GM19035 (cell line): Measurements from ENCODE around the gene BATF2.
A peak's percentile ranks its signal among the peaks of the same experiment; 100 is the strongest.
"Not testable (repeated sequence)": the region's sequence is repeated elsewhere in the genome, so short reads cannot be mapped to it uniquely, and the experiment has no call there.

Experiments used
- ATAC-seq: cut with Tn5 transposase; IDR thresholded peaks from one replicate; pipeline ENCODE4 v1.9.1; 2021; ENCODE audit not compliant: unreplicated experiment

BATF2 gene, protein sequence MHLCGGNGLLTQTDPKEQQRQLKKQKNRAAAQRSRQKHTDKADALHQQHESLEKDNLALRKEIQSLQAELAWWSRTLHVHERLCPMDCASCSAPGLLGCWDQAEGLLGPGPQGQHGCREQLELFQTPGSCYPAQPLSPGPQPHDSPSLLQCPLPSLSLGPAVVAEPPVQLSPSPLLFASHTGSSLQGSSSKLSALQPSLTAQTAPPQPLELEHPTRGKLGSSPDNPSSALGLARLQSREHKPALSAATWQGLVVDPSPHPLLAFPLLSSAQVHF

DNA sequence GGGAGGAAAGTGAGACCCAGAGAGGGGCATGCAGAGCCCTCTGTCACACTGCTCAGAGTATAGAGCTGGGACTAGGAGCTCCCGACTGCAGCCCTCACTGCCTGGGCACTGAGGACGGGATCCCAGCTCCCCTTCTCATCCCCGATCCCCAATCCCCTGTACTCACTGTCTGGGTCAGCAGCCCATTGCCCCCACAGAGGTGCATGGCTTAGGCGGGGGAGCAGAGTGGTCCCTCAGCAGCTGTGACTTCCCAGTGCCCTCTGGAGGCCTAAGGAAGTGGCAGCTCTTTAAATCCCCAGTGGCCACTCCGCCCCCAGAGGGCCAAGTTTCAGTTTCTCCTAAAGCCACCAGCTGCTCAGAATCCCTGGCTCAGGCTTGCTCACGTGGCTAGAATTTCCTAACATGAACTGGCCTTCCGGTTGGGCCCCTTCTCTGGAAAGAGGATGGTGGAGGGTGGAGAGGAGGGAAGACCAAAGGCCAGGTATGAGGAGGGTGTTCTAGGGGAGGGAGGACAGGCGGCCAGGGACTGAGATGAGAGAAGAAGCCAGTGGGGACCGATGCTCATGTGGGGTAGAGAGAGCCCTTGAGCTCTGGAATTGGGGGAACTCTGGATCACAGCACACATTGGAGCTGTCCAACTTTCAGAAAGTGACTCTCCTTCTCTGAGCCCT lies at the start of gene BATF2:
Gene BATF2 (minus strand): TSS at position 262 of the 671 bp plus-strand sequence. CDS start 57 bp downstream, at position 205.
- ATAC-seq = no peak

DNA sequence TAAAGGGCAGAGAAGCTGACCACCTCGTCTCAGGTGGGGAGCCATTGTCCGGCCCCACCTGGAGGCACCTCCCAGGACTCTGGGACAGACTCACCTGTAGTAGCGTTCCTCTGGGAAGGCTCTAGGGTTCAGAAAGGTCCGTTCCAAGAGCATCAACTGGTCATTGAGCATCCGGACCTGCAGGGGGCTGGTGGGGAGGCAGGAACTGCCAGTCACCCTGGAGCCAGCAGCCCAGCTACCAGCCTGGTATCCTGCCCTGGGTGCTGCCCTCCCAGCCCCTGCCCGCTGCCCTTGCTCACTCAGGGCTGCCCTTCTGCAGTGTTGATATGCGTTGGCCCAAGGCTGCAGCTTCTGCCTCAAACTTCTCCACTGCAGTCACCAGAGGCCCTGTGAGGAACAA lies 49.0 kb upstream of the BATF2 start:
- no peak for ATAC-seq

DNA sequence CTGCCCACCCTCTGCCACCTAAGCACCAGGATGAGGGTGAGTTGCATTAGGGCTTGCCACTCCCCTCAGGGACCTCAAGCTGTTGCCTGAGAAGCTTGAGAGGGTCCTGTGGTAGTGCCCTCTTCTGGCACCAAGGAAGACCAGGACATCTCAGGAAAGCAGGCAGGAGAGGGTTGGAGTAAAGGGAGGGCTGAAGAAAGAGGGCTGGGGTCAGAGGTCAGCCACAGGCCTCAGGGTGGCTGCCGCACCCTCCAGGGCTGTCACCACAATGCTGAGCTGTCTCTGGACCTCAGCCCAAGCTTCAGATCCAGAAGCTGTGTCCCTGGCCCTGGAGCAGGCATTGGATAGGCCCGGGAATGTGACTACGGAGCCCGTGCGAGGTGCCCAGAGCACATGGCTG lies 48.3 kb upstream of the BATF2 start:
- no peak for ATAC-seq

DNA sequence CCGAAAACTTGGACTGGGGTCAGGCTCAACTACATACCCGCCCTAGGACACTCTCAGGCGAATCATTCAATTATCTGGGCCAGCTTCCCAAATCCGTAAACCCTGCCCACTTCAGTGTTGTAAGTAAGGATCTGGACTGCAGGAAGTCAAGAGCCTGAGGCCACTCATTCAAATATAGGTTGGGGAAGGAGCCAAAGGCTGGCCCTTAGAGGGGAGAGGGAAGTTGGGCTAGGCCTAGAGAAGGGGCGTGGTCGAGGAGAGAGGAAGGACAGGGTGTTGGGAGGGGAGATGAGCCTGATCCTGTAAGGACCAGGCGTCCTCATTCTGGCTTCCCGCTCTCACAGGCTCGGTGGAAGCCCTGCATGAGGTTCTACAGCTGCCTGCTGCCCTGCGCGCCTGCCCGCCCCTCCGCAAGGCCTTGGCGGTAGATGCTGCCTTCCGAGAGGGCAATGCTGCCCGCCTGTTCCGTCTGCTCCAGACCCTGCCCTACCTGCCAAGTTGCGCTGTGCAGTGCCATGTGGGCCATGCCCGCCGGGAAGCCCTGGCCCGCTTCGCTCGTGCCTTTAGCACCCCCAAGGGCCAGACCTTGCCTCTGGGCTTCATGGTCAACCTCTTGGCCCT lies 47.2 kb upstream of the BATF2 start:
- ATAC-seq = no peak

DNA sequence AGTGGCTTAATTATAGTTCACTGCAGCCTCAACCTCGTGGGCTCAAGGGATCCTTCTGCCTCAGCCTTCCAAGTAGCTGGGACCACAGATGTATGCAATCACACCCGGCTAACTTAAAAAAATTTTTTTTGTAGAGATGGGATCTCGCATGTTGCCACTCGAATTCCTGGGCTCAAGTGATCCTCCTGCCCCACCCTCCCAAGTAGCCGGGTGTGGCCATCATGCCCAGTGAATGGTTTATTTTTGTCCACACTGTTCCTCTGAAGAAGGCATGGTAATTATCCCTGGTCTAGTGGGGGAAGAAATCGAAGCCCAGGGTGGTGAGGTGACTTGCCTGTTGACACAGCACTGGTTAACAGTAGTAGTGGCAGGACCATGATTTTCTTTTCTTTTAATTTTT lies 46.1 kb upstream of the BATF2 start:
- ATAC-seq = no peak

DNA sequence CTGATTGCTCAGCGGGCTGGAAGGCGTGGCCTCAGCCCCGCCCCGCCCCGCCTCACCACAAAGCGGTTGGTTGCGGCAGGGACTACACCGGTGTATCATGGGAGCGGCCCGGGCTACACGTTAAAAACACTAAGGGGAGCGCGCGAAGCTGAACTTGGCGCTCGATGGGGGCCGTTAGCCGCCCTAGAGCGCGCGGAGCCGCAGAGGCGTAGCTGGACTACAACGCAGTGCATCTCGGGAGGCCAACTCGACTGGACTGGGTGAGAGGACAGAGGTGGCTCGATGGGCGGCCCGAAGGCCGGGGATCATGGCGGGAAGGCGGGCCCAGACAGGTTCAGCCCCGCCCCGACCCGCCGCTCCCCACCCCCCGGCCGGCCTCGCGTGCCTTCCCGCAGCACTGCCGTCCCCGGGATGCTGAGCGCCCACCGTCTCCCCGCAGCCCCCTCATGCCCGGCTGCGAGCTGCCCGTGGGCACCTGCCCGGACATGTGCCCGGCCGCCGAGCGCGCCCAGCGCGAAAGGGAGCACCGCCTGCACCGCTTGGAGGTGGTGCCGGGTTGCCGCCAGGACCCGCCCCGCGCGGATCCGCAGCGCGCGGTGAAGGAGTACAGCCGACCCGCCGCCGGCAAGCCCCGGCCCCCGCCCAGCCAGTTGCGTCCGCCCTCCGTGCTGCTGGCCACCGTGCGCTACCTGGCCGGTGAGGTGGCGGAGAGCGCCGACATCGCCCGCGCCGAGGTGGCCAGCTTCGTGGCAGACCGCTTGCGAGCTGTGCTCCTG lies 44.3 kb upstream of the BATF2 start, which contains the start of gene SAC3D1:
Gene SAC3D1 (plus strand): TSS at position 364 of the 776 bp plus-strand sequence. CDS start 83 bp downstream, at position 447.
- peak; percentile 87 for ATAC-seq

DNA sequence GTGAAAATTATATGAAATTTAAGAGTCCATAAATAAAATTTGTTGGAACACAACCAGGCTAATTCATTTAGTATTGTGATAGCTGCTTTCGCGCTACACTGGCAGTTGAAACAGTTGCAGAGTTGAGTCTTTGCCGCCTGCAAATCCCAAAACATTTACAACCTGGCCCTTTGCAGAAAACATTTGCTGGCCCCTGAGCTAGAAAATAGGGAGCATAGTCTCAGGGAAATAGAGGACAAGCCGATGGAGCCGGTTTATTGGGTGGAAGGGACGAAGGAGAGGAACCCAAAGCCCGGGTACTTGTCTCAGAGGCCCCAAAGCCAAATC lies 43.7 kb upstream of the BATF2 start:
- ATAC-seq = no peak

DNA sequence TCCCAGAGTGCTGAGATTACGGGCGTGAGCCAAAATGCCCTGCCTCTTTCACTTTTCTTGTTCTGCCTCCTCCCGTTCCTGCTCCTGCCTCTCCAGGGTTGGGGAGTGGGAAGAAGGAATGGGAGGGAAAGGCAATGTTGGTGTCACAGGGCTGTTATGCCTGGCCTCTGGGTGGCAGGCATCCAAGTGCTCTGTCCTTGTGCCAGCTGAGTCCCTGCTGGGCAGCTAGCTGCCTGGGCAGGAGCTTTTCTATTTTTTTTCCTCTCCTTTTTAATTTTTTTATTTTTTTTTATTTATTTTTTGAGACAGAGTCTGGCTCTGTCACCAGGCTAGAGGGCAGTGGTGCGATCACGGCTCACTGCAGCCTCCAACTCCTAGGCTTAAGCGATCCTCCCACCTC lies 40.2 kb upstream of the BATF2 start:
- ATAC-seq = no peak

DNA sequence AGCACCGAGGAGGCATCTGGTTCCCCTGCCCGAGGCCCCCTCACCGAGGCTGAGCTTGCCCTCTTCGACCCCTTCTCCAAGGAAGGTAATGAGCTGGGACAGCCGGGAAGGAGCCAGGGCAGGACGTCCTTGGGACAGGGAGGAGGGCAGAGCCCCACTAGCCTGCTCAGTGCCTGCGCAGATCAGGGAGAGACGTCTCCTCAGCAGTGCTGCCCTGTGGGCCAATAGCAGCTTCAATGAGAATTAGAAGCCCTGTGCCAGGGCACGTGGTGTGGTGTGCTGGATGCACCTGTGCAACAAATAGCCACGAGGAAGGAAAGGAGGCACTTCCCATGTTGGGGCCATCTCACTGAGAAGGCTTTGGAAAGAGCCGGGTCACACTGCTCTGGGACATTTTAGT lies 38.8 kb upstream of the BATF2 start:
- no peak for ATAC-seq

DNA sequence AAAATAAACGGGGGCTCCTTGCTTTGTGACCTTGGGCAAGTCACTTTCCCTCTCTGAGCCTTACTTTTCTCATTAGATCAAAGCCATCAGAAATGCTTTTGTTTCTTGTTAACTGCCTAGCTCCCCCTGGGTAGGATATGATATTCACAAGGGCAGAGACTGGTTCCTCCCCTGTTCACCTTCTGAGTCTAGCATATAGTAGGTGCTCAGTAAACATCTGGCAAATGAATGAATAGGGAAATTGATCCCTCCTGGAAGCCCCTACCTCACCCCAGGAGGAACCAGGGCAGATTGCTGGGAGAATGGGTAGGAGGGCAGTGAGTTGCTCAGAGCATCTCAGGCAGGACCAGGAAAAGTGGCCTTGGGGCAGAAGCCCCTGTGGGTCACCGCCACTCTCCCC lies 37.7 kb upstream of the BATF2 start:
- no peak for ATAC-seq

DNA sequence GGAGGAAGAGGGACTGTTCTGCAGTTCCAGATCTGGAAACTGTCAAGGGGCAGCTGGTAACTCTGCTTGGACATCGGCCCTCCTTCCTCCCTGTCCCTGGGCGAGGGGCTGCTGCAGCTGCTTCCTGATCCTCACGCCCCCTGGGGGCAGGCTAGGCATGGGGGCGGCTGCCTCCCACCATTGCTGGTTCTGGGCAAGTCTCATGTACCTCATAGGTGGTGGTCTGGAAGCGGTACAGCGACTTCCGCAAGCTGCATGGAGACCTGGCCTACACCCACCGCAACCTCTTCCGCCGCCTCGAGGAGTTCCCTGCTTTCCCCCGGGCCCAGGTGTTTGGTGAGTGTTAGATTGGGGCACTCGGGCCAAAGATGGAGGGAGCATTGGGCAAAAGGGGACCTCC lies 35.4 kb upstream of the BATF2 start:
- ATAC-seq = no peak

DNA sequence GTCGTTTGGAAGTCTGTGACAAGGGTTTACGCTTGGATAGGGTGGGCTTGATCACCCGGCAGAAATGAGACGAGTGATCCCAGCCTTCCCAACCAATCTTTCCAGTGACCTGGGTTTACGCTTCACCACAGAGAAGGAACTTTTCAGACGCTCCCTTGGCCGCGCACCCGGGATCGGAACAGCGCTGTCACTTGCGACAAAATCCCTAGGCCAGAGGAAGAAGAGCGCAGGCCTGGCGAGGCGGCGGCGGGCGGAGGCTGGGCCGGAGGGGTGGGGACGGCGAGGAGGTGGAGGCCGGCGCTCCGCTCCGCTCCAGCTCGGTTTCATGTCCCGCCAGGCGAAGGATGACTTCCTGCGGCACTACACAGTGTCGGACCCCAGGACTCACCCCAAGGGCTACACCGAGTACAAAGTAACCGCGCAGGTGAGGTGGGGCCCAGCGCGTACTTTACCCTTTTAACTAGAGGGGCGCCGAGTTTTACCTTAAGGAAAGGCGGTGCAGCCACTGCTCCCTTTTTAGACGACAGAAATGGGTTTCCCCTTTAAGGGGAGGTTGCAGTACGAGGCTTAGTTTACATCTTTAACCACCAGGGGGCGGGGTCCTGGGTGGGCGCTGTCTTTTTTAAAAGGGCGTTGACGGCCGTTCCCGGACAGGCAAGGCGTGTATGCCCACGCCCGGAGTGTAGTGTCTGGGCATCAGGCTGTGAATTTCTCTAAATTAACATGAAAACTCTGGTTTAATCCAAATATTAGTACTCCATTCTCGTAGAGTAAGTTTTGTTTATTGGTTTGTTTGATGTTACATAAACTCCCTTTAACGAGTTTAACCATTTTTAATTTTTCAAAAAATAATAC lies 30.7 kb upstream of the BATF2 start, which contains the start of gene SNX15:
Gene SNX15 (plus strand): TSS at position 227 of the 855 bp plus-strand sequence. CDS start 99 bp downstream, at position 326.
- peak; percentile 91 for ATAC-seq

DNA sequence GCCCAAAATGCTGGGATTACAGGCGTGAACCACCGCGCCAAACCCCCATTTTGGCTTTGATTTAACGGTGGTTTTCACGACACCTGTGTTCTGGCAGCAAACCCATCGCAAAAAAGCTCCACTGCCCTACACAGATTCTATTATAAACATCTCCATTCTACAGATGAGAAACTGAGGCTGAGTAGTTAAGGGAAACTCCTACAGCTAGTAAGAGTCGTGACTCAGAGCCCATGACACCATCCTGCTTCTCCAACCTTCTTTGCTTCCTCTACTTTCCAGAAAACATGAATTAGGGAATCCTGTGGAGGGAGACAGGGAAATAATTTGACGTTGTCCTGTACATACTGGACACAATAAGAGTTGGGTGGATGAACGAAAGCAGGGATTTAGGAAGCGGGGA lies 30.0 kb upstream of the BATF2 start:
- ATAC-seq = no peak

DNA sequence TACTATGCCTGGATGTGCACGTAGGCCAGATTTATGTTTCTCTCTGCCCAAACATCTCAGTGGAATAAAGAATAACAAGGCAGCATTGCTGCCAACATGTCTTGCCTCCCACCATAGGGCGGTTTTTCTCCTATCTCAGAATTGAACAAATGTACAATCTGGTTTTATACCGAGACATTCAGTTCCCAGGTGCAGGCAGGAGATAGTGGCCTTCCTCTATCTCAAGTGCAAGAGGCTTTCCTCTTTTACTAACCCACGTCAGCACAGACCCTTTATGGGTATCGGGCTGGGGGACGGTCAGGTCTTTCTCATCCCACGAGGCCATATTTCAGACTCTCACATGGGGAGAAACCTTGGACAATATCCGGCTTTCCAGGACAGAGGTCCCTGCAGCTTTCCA lies 26.7 kb upstream of the BATF2 start:
- ATAC-seq = not testable (repeated sequence)

DNA sequence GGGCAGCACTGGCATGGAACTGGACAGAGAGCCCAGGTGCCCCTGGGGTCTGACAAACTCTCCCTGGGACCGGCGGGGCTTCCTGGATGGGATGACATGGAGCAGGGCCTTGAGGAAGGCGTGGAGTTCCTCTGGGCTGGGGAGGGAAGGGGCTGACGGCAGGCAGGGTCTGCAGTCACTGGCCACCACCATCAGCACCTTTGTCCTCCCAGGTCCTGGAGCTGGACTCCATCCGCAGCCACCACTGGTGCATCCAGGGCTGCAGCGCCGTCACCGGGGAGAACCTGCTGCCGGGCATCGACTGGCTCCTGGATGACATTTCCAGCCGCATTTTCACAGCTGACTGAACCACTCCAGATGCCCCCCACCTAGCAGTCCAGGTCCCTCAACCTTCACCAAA lies 24.7 kb upstream of the BATF2 start:
- no peak for ATAC-seq

DNA sequence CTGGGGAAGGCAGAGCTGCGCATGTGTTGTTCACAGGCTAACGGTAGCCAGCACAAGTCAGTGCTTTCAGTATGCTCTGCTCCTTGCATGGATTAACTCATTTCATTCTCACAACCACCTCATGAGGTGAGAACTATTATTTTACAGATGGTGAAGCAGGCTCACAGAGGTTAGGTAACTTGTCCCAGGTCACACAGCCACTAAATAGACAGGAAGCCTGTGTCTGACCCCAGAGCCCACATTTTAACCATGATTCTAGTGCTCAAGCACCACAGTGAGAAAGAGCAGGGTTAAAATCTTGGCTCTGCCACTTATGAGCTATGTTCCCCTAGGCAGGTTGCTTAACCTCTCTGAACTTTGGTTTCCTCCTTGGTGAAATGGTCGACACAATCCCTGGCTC lies 24.2 kb upstream of the BATF2 start:
- no peak for ATAC-seq

DNA sequence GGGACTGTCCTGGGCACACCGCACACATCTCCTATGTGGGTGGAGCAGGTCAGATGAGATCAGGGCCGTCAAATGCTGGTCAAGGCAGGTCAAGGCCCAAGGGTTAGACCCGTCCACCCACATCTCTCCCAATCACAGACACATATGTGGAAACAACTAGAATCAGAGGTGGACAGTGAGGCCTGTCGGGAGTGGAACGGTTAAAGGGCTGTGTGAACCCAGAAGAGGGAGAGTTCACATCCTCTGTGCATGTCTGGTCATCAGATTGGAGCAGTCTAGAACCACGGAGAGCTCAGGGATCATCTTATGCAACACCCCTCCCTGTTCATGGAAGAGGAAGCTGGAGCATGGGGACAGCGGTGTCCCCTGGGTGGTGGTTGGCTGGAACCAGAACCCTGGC lies 23.1 kb upstream of the BATF2 start:
- ATAC-seq = no peak

DNA sequence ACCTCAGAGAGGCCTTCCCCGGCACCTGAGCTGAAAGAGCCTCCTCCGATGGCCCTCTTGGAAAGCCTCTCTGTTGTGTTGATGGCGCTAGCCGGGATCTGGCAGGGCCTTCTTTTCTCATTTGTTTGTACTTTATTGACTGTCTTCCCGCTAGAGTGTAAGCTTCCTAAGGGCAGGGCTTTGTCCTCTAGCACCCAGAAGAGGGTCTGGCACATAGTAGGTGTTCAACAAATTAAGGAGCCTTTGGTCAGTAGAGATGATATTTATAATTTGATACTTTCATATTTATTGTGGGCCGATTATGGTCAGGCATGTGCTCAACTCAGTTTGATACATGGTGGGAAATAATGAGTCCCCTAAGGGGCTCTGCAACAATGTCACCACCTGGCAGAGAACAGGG lies 21.2 kb upstream of the BATF2 start:
- no peak for ATAC-seq

DNA sequence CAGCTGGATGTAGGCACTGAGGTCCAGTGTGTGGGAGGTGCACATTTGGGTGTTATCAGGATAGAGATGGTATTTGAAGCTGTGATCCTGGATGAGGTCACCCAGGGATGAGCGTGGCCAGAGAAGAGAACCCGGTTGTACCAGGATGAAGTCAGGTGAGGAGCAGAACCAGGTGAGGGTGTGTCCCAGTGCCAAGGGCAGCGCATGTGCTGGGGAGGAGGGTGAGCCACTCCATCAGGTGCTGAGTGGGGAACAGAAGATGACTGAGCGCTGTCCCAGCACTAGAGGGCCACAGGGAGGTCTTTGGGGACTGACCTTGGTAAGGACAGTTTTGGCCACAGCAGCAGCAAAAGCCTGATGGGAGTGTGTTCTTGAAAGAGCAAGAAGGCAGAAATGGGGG lies 19.9 kb upstream of the BATF2 start:
- no peak for ATAC-seq

DNA sequence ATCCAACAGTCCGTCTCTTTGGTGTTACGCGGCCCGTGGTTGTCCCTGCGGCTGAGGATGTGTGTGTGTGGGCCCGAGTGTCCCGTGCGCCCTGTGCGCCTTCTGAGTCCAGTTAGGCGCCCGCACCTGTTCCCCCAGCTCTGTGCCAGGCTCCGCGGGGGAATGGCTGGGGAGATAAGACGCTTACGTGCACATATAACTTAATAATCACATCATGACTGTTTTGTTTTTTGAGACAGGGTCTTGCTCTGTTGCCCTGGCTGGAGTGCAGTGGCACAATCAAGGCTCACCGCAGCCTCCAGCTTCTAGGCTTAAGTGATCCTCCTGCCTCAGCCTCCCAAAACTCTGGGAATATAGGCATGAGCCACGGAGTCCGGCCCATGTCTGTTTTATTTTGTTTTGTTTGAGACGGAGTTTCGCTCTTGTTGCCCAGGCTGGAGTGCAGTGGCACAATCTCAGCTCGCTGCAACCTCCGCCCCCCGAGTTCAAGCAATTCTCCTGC lies 18.0 kb upstream of the BATF2 start:
- ATAC-seq = no peak
